SK-N-SH treated with all-trans-retinoic acid at 6 μM for 48 hours (cell line): ENCODE results near the gene FER.

ENCODE experiments used
- ARNTL ChIP-seq: fragments of 450-650 bp; formaldehyde crosslinking; IDR thresholded peaks from 2 replicates; pipeline ENCODE4 v1.5.0; 2020; ENCODE audit warnings: low read depth, mild to moderate bottlenecking, moderate library complexity, borderline replicate concordance
- SNAI2 ChIP-seq: fragments of 250-450 bp; sonication (Bioruptor Pico); IDR thresholded peaks from 2 replicates; pipeline ENCODE4 v1.5.0; 2020; ENCODE audit warnings: mild to moderate bottlenecking, moderate library complexity
- TOX ChIP-seq: fragments of 250-450 bp; sonication (Bioruptor Pico); IDR thresholded peaks from 2 replicates; pipeline ENCODE4 v1.8.0; 2021; ENCODE audit warnings: mild to moderate bottlenecking, moderate library complexity, borderline replicate concordance
- ZFP3 ChIP-seq: fragments of 250-450 bp; sonication (Bioruptor Pico); IDR thresholded peaks from 2 replicates; pipeline ENCODE4 v1.5.0; 2020; ENCODE audit warnings: mild to moderate bottlenecking, moderate library complexity
- ZFP30 ChIP-seq: fragments of 450-650 bp; formaldehyde crosslinking; IDR thresholded peaks from 2 replicates; pipeline ENCODE4 v1.5.0; 2022; ENCODE audit warnings: mild to moderate bottlenecking, moderate library complexity
- ZNF70 ChIP-seq: fragments of 450-650 bp; formaldehyde crosslinking; IDR thresholded peaks from 2 replicates; pipeline ENCODE4 v1.5.0; 2020; ENCODE audit warnings: mild to moderate bottlenecking, moderate library complexity

DNA sequence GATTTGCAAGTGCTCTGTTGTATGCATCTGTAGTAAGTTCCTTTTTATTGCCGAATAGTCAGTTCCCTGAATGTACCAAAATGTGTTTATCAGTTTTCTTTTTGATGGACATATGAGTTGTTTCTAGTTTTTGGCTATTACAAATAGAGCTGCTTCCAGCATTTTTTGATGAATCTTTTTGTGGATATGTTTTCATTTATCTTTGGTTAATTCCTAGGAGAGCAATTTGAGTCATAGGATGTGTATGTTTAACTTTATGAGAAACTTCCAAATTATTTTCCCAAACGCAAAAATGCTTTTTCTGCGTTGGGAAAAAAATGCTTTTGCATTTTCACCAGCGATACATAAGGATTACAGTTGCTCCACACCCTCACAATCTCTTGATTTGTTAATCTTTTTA lies 287.7 kb downstream of the FER start:
- TF ChIP-seq SNAI2 (CRISPR knock-in tag) (no peak), ZFP3 (CRISPR knock-in tag) (no peak), ZFP30 (no peak), ARNTL (CRISPR knock-in tag) (no peak), ZNF70 (no peak), TOX (CRISPR knock-in tag) (no peak)
